Sigmoid colon (tissue), 7 donors: ENCODE data around the gene YIPF3. TPM values are rescaled to one million over a fixed set of nuclear protein-coding genes. Genes with fewer than 3 reads are reported as not detected.
"Not testable (repeated sequence)": the region's sequence is repeated elsewhere in the genome, so short reads cannot be mapped to it uniquely, and the experiment has no call there.

Source experiments
- DNase-seq: peaks from one replicate; pipeline ENCODE4 v3.0.0-alpha.2; 2019
- H3K27ac ChIP-seq, 4 donors: fragments of 200-600 bp; sonication (generic); one replicate each; pipeline ENCODE4 v1.5.1; 2016 to 2019; ENCODE audit warnings: mild to moderate bottlenecking in 1 of 4
- H3K27me3 ChIP-seq, 3 donors: fragments of 200-600 bp; sonication (generic); one replicate each; pipeline ENCODE4 v1.5.1; 2019; ENCODE audit warnings: mild to moderate bottlenecking in 1 of 3
- H3K36me3 ChIP-seq, 4 donors: fragments of 200-600 bp; sonication (generic); one replicate each; pipeline ENCODE4 v1.5.1; 2016 to 2019
- H3K4me1 ChIP-seq, 4 donors: fragments of 200-600 bp; sonication (generic); one replicate each; pipeline ENCODE4 v1.5.1; 2017 to 2019
- H3K4me3 ChIP-seq, 4 donors: fragments of 200-600 bp; sonication (generic); one replicate each; pipeline ENCODE4 v1.5.1; 2017 to 2019; ENCODE audit warnings: mild to moderate bottlenecking in 2 of 4, moderate library complexity in 1 of 4
- H3K9me3 ChIP-seq, 4 donors: fragments of 200-600 bp in 3 of 4; sonication (generic) in 3 of 4; one replicate each; pipeline versions ENCODE4 v1.5.1 to v1.6.1; 2013 to 2019
- CTCF ChIP-seq, 4 experiments: fragments of 450-650 bp in 3 of 4; fragments of 200-600 bp in 1 of 4; IDR thresholded peaks; one replicate each; pipeline ENCODE4 v1.5.1; 2016 to 2019; ENCODE audit warnings: antibody characterized with exemption in 4 of 4, mild to moderate bottlenecking in 3 of 4, moderate library complexity in 2 of 4
- EP300 ChIP-seq, 4 donors: sonication (generic); formaldehyde crosslinking; IDR thresholded peaks; one replicate each; pipeline ENCODE4 v1.6.1; 2017; ENCODE audit warnings: antibody characterized with exemption in 4 of 4
- POLR2A ChIP-seq, 2 donors: fragments of 450-650 bp; IDR thresholded peaks; one replicate each; pipeline ENCODE4 v1.6.1; 2016; ENCODE audit warnings: antibody characterized with exemption in 2 of 2, mild to moderate bottlenecking in 2 of 2, moderate library complexity in 2 of 2
- POLR2AphosphoS5 ChIP-seq, 4 donors: sonication (generic); formaldehyde crosslinking; IDR thresholded peaks; one replicate each; pipeline ENCODE4 v1.6.1; 2017; ENCODE audit warnings: antibody characterized with exemption in 4 of 4
- WGBS, 2 donors: extraction: QIAGEN DNeasy Blood & Tissue Kit; methylation state at CpG; one replicate each; pipeline ENCODE4 v1.1.7; 2013; 5-methylcytosine and 5-hydroxymethylcytosine counted together
- intact Hi-C: fragments of 100-400 bp; cut with DNase I; formaldehyde crosslinking; loops from one replicate; pipeline ENCODE4 v1.15.1; 2023
- polyA plus RNA-seq, 3 donors: library from polyadenylated mRNA; stranded (reverse); fragments of 200-250 nt; gene quantifications; one replicate each; pipeline ENCODE4 v1.2.3, GENCODE V29; 2013
- total RNA-seq, 4 donors: library from RNA; depleted of rRNA; stranded (reverse); fragments of >200 nt; gene quantifications; one replicate each; pipeline ENCODE4 v1.1.0, GENCODE V29; 2016
- donor health status: healthy with polysubstance abuse.
- donor health status: Bipolar disorder and iron deficiency.
- donor health status: healthy.

Gene YIPF3
- total and polyA plus RNA-seq, 7 donors: 35.4 to 93.6 (median 65.6) TPM

GRCh38 chr6:43468748-43469681 is 47.7 kb downstream of the YIPF3 start:
- no peak for DNase-seq
- Histone ChIP-seq H3K9me3 (no peaks in the 10 kb centered on the region), H3K4me3 (no peak overlapping the region), H3K27ac (no peak overlapping the region), H3K27me3 (peaks cover 0 to 22% (median 7%) of the 10 kb centered on the region in 3 donors), H3K4me1 (no peaks in the 10 kb centered on the region), H3K36me3 (no peaks in the 10 kb centered on the region)
- TF ChIP-seq EP300 (IDR thresholded peaks at IDR 0.05) (no peak), POLR2A (IDR thresholded peaks at IDR 0.05) (no peak), CTCF (IDR thresholded peaks at IDR 0.05) (no peak), POLR2AphosphoS5 (IDR thresholded peaks at IDR 0.05) (no peak)
- WGBS, 2 donors: 82 to 84% methylated on average over 13 of the region's 13 CpGs
- intact Hi-C loops: no loop called here

GRCh38 chr6:43468240-43468639 is 48.5 kb downstream of the YIPF3 start:
- TF ChIP-seq CTCF (IDR thresholded peaks at IDR 0.05) (no peak), POLR2AphosphoS5 (IDR thresholded peaks at IDR 0.05) (no peak), EP300 (IDR thresholded peaks at IDR 0.05) (no peak), POLR2A (IDR thresholded peaks at IDR 0.05) (no peak)
- DNase-seq: no peak
- peaks cover 0 to 27% (median 11%) of the 10 kb centered on the region in 3 donors for H3K27me3 ChIP-seq
- no peaks in the 10 kb centered on the region for H3K36me3 ChIP-seq
- WGBS, 2 donors: 78 to 83% methylated on average over 4 of the region's 4 CpGs
- intact Hi-C loops: no loop called here
- H3K9me3 ChIP-seq: no peaks in the 10 kb centered on the region
- H3K27ac ChIP-seq: no peak overlapping the region
- H3K4me3 ChIP-seq: no peak overlapping the region
- H3K4me1 ChIP-seq: no peaks in the 10 kb centered on the region

GRCh38 chr6:43467752-43468151 is 49.0 kb downstream of the YIPF3 start:
- intact Hi-C loops: no loop called here
- no peak overlapping the region for H3K27ac ChIP-seq

GRCh38 chr6:43467265-43467664 is 49.5 kb downstream of the YIPF3 start:
- H3K9me3 ChIP-seq, DNase-seq, H3K4me1 ChIP-seq, H3K36me3 ChIP-seq, intact Hi-C loops, H3K4me3 ChIP-seq, H3K27ac ChIP-seq: not testable (repeated sequence)
- WGBS, 2 donors: 51 to 67% methylated on average over 5 of the region's 5 CpGs
- H3K27me3 ChIP-seq: peaks cover 0 to 37% (median 11%) of the 10 kb centered on the region in 3 donors

More at GRCh38 chr6:43467752-43468151, 49.0 kb downstream of the YIPF3 start:
- no peaks in the 10 kb centered on the region for H3K4me1 ChIP-seq
- no peak overlapping the region for H3K4me3 ChIP-seq
- no peaks in the 10 kb centered on the region for H3K36me3 ChIP-seq
- H3K9me3 ChIP-seq: no peaks in the 10 kb centered on the region
- TF ChIP-seq POLR2A (IDR thresholded peaks at IDR 0.05) (no peak), EP300 (IDR thresholded peaks at IDR 0.05) (no peak), CTCF (IDR thresholded peaks at IDR 0.05) (no peak), POLR2AphosphoS5 (IDR thresholded peaks at IDR 0.05) (no peak)
- 82 to 86% methylated on average over 4 of the region's 4 CpGs for WGBS, 2 donors
- no peak for DNase-seq
- peaks cover 0 to 32% (median 11%) of the 10 kb centered on the region in 3 donors for H3K27me3 ChIP-seq

- no peak overlapping the region for H3K4me3 ChIP-seq
- H3K4me1 ChIP-seq: no peaks in the 10 kb centered on the region
- intact Hi-C loops: no loop called here
- H3K9me3 ChIP-seq: no peaks in the 10 kb centered on the region
- H3K36me3 ChIP-seq: no peaks in the 10 kb centered on the region
- WGBS, 2 donors: 65% methylated on average over 2 of the region's 2 CpGs
- H3K27me3 ChIP-seq: peaks cover 0 to 45% (median 11%) of the 10 kb centered on the region in 3 donors
- no peak for DNase-seq
- TF ChIP-seq EP300 (IDR thresholded peaks at IDR 0.05) (no peak), POLR2AphosphoS5 (IDR thresholded peaks at IDR 0.05) (no peak), POLR2A (IDR thresholded peaks at IDR 0.05) (no peak), CTCF (IDR thresholded peaks at IDR 0.05) (no peak)
- H3K27ac ChIP-seq: no peak overlapping the region
Measured at GRCh38 chr6:43465948-43466347, 50.8 kb downstream of the YIPF3 start.
